Measurements from ENCODE around the gene STEAP3.

Gene STEAP3

DNA sequence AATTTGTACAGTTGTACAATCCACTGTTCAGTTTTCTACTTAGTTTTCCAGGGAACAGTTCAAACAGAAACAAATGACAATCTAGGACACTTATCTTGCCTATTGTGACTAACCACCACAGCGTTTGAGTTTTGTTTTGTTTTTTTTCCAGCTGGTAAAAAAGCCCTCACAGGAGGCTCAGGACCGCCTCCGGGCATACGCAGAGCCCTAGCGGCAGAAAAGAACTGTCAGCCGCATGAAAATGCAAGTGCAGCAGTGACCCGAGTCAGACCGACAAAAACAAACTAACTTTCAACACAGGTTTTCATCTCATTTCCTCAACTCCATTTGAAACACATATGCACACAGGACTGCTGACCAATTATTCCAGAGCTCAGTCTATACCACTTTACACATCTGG is 68.6 kb downstream of the STEAP3 start:
- DNase-seq (ENCODE audit: low read depth) = no peak

DNA sequence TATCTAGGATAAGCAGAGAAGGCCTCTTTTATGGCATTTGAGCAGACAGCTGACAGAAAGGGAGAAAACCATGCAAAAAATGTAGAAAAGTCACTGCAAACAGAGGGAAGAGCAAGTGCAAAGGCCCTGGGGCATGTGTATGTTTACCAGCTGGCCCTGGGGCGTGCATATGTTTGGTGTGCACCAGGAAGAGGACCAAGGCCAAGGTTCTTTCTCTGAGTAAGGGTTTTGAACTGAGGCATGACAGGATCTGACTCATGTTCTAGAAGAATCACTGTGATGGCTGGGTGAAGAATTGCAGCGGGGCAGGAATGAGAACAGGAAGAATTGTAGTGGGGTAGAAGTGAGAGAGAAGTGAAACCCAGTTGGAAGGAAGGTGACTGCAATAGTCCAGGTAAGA is 69.6 kb downstream of the STEAP3 start:
- DNase-seq (ENCODE audit: low read depth) = no peak

DNA sequence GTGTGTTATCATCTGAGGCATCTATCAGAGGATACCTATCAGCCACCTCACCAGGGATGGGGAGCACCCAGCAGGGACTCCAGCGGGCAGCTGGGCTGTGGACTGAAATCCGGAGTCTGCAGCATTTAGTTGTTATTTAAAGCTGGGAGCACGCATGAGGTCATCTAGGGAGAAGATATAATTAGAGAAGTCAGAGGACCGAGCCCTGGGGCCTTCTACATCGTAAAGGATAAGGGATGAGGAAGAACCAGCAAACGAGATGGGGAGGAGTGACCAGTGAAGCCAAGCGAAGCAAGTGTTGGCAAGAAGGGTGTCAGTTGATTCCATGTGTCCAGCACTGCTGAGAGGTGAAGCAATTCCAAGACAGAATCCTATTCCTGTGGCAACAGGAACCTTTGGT is 70.3 kb downstream of the STEAP3 start:
- no peak for DNase-seq (ENCODE audit: low read depth)

DNA sequence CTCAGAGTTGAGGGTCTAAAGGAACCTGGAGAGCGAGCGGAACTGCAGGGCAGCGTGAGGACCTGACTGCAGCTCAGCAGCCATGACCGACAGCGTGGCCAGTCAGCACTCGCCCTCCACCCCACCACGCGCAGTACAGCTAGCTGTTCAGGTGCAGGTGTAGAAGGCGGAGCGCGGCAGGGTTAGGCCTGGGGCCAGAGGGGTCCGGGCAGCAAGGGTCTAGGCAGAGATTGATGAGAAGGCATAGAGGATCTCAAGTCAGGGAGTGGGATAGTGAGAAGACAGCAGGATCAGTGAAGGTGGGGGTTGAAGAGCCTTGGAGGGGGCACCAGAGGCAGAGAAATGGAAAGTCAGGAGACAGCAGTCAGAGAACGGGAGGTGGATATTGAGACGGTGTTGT is 71.0 kb downstream of the STEAP3 start:
- DNase-seq (ENCODE audit: low read depth) = no peak

DNA sequence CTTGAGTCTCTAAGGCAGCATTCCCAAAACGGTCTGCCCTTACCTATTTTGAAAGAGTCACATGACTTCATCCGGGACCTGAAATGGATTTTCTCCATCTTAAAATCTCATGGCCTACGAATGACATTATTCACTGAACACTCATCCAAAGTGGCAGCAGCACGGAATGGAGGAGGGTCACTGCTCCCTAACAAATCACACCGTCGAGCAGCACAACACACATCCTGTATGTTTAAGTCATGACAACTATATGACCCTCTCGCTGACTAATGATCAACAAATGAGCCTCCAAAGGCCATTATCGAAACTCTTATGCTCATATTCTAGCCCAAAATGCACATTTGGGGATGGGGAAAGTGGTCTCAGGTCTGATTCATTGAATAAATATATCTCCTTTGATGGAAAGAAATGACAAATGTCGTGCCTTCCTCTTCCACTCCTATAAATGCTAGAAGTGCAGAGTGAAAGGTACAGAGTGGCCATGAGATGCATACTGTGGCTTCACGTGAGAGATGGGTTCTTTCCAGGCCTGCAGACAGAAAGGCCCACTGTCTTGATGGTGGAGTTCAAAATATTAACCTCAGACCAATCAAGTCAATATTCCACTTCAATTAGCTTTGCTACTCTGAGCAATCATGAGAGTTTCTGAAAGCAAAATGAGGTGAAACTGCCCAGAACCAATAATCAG is 72.2 kb downstream of the STEAP3 start:
- no peak for DNase-seq (ENCODE audit: low read depth)

DNA sequence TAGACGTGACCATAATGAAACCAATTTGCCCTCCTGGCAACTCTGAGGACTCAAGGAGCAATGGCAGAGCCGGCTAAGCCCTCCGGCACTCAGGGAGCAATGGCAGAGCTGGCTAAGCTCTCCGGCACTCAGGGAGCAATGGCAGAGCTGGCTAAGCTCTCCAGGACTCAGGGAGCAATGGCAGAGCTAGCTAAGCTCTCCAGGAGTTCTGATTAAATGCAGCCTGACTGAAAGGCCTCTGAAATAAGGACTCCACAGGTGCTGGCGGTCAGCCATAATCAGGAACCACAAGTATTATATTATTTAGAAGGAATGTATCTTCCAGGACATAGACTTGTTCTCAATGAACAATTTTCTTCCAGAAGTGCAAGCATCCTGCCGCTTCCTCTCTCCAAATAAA is 77.8 kb downstream of the STEAP3 start:
- no peak for DNase-seq (ENCODE audit: low read depth)

DNA sequence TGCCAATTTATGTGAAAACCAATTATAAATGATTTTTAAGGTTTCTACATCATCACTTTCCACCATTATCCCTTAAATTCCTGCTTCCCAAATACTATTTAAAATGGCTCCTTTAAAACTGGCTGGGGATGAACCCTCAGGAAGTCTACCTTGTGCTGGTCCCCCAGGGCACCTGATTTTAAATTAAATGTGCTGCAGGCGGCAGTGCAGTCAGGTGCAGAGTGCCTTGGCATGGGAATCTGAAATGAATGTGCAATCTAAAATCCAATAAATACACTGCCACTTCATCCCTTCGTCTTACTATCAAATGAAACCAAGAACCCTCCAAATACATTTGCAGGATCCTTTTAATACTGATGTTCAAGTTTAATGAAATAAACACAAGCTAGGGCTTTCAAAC is 81.2 kb downstream of the STEAP3 start:
- no peak for DNase-seq (ENCODE audit: low read depth)

DNA sequence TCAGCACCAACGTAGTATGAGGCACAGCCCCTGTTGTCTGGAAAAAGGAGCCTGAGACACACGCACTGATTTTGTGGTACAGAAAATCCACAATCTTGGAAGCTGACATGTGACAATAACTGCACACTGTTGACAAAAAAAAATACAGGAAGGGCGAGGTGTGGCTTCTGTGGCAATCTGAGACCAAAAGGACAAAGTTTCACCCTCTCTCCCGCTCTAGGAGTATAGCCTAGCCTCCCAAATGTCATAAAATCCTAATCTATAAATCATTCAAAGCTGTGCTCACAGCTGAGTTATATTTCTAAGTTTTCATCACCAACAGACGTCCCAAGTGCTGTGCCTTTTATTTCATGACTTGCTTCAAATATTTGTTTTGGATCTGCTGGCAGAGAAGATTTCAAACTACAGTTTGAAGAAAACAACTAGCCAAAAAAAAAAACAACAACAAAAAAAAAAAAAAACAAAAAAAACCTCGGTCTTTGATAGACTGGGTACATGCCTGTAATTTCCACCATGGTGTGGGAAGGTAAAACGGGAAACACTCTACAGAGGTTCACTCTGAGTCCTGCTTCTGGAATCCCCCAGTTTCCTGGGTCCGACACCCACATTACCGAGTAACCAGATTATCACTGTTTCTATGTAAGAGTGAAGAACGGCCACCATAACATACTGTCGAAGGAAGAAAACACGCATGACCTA is 82.0 kb downstream of the STEAP3 start:
- no peak for DNase-seq (ENCODE audit: low read depth)

DNA sequence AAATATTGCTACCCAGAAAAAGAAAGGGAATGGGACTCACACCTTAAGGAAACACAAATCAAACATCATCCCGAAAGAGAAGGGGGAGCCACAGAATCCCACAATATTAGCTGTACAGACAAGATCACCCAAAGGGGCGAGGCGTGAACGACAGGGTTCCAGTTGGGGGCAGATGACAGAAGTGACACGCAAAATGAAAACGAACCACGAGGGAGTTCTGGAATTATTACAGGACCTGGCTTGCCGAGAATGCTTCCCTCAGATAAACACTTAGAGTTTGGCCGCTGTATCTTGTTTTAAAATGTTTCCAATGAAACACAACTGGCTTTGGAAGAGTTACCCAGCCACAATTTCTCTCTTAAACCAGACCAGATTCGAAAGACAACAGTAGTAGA is 82.6 kb downstream of the STEAP3 start:
- no peak for DNase-seq (ENCODE audit: low read depth)

DNA sequence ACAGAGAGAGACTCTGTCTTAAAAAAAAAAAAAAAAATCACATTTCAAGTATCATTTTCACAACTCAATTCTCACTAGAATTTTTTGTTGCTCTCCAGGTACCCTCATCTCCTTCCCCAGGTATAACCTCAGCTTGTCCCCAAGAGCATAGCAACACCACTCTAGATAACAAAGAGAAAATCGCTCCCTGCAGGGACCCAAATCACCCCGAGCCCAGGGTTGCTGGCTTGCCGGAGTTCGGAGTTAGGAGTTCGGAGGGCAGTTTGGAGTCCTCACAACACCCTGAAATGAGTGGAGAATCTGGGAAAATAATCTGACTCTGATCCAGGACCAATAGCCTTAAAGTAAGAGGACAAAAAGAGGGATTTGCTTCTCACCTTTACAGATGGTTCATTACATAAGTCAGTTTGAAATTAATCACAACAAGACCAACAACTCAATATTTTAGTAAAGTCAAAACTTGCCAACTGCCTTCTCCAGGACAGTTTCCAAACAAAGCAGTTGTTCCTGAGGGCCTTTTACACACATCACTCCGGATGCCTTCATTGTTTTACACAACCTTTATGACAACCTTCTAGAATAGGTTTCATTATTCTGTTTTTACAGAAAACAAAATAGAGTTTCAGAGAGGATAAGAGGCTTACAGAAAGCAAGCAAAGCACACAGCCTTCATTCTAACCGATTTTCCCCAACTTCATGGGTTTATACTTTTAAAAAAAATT is 83.9 kb downstream of the STEAP3 start:
- DNase-seq (ENCODE audit: low read depth) = no peak

DNA sequence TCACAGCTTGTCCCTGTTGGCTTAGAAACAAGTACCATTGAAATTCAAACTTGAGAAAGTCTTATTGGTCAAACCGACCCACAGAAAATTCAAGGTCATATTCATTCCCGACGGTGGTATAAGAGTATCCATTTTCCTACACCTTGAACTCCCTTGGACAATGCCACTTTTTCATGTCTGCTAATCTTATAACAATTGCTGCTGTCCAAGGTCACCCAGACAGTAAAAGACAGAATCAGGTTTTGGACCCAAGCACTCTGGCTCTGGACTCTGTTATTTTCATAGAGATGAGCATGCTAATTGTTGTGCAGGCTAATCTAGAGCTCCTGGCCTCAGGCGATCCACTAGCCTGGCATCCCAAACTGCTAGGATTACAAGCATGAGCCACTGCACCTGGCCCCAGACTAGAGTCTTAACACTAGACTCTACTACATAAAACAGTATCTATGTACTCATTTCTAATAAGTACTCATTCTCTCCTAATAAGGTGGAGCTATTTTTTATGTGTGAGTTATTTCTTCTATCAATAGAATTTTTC is 85.2 kb downstream of the STEAP3 start:
- no peak for DNase-seq (ENCODE audit: low read depth)

DNA sequence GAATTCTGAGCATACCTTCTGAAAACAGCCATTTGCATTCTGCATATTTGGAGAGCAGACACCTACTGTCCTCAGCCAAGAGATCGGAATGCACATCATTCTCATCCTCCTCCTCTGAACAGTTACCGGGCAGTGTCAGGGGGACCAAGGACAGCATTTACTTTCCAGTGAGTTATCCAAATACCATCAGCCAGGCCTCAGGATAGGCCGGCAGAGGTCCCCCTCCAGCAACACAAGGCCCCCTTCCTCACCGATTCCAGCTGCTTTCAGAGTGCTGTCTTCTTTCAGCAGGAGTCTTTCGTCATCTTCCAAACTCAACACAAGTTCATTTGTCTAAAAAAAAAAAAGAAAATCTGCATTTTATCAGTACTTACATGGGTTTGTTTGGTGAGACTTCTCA is 87.7 kb downstream of the STEAP3 start:
- DNase-seq (ENCODE audit: low read depth) = no peak

DNA sequence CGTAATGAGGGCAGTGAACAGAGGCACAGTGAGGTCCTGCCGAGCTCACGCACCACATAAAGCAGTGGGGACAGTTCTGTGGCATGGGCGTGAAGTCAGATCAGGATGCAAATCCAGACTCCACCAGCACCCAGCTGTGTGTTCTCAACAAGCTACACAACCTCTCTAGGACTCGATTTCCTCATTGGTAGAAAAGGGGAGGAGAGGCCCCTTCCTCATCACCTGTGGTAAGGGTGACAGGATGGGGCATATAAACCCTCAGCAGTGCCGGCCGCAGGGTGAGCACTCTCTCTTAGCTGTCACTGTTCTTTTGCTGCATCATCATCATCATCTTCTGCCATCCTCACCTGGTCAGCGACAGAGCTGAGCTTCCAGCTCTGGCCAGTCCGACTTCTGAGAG is 88.2 kb downstream of the STEAP3 start:
- no peak for DNase-seq (ENCODE audit: low read depth)
